H1 (cell line): ENCODE measurements around the gene RPS6KA4. TPM values are rescaled to one million over a fixed set of nuclear protein-coding genes. Genes with fewer than 3 reads are reported as not detected.

Source experiments
- CTCF ChIA-PET: fragments of 300-600 bp; sonication (Branson Sonifier 250); formaldehyde crosslinking; loops from one replicate; lab custom pipeline; 2021; ENCODE audit not compliant: partially characterized antibody; lab: Charles Lee
- POLR2A ChIA-PET: fragments of 300-600 bp; sonication (Branson Sonifier 250); formaldehyde crosslinking; loops from one replicate; lab custom pipeline; 2021; ENCODE audit warnings: inconsistent platforms; ENCODE audit not compliant: partially characterized antibody; lab: Charles Lee
- DNase-seq, 2 experiments: peaks; one replicate each; pipeline versions ENCODE4 v3.0.0 to v3.0.0-alpha.2; 2010 to 2022; ENCODE audit warnings: low spot score in 2 of 2, low read depth in 1 of 2, mixed read lengths in 1 of 2
- FAIRE-seq: peaks from 2 replicates; lab custom pipeline; 2011; peaks lifted over from hg19 to GRCh38; lab: Jason Lieb, UNC
- H2AFZ ChIP-seq: 2 replicates; pipeline ENCODE4 v1.8.1; 2012; ENCODE audit warnings: low read length, inconsistent platforms
- H2AK5ac ChIP-seq: 2 replicates; pipeline ENCODE4 v1.6.1; 2013; ENCODE audit warnings: low read depth, low read length
- H2BK120ac ChIP-seq: replicated peaks from 2 replicates; pipeline ENCODE3; 2013; ENCODE audit warnings: low read depth, low read length, inconsistent platforms
- H2BK12ac ChIP-seq: 2 replicates; pipeline ENCODE4 v1.6.1; 2013; ENCODE audit warnings: low read depth, low read length
- H2BK15ac ChIP-seq: 2 replicates; pipeline ENCODE4 v1.6.1; 2013; ENCODE audit warnings: low read length
- H2BK20ac ChIP-seq: 2 replicates; pipeline ENCODE4 v1.6.1; 2013; ENCODE audit warnings: low read length
- H2BK5ac ChIP-seq: 2 replicates; pipeline ENCODE4 v1.6.1; 2013; ENCODE audit warnings: low read depth, low read length
- H3K14ac ChIP-seq: 2 replicates; pipeline ENCODE4 v1.6.1; 2013; ENCODE audit warnings: inconsistent platforms; ENCODE audit not compliant: insufficient read length
- H3K18ac ChIP-seq: 2 replicates; pipeline ENCODE4 v1.6.1; 2013; ENCODE audit warnings: low read length; ENCODE audit errors: extremely low read depth
- H3K23ac ChIP-seq: 2 replicates; pipeline ENCODE4 v1.6.1; 2013; ENCODE audit warnings: inconsistent platforms; ENCODE audit not compliant: insufficient read length
- H3K23me2 ChIP-seq: 2 replicates; pipeline ENCODE4 v1.6.1; 2013; ENCODE audit warnings: low read depth, low read length
- H3K27ac ChIP-seq: 2 replicates; pipeline ENCODE4 v1.6.1; 2011; ENCODE audit warnings: low read depth, low read length, inconsistent platforms
- H3K27me3 ChIP-seq, 4 experiments: replicated peaks in 1 of 4; 1 replicate in 1 of 4; 2 replicates in 3 of 4; pipeline versions ENCODE4 v1.6.1 to v1.8.1; 2011 to 2013; ENCODE audit warnings: low read length in 3 of 4, mild to moderate bottlenecking in 3 of 4, inconsistent platforms in 2 of 4, mixed read lengths in 2 of 4, moderate library complexity in 1 of 4; ENCODE audit not compliant: control insufficient read depth in 3 of 4, insufficient read depth in 3 of 4; ENCODE audit errors: extremely low read depth in 1 of 4
- H3K36me3 ChIP-seq, 4 experiments: 2 replicates each; pipeline versions ENCODE4 v1.6.1 to v1.8.1; 2011 to 2013; ENCODE audit warnings: mild to moderate bottlenecking in 4 of 4, low read length in 3 of 4, moderate library complexity in 2 of 4, control low read depth in 1 of 4, inconsistent platforms in 1 of 4; ENCODE audit not compliant: insufficient read depth in 4 of 4, control insufficient read depth in 2 of 4
- H3K4ac ChIP-seq: replicated peaks from 2 replicates; pipeline ENCODE3; 2013; ENCODE audit warnings: low read length, low read depth, mixed read lengths, inconsistent platforms; ENCODE audit not compliant: insufficient read length
- H3K4me1 ChIP-seq, 4 experiments: replicated peaks in 1 of 4; 1 replicate in 1 of 4; 2 replicates in 3 of 4; pipeline versions ENCODE4 v1.6.1 to v1.8.1; 2011 to 2013; ENCODE audit warnings: low read length in 3 of 4, inconsistent platforms in 2 of 4, mixed read lengths in 1 of 4; ENCODE audit not compliant: insufficient read depth in 4 of 4, control insufficient read depth in 3 of 4
- H3K4me2 ChIP-seq, 2 experiments: 2 replicates each; pipeline versions ENCODE4 v1.6.1 to v1.8.1; 2011 to 2013; ENCODE audit warnings: low read depth in 2 of 2, low read length in 2 of 2, control low read depth in 1 of 2, inconsistent platforms in 1 of 2, mild to moderate bottlenecking in 1 of 2; ENCODE audit not compliant: insufficient read depth in 1 of 2
- H3K4me3 ChIP-seq, 4 experiments: fragments of 200-600, 300-600 bp in 1 of 4; sonication (generic), shearing (Covaris generic), sonication (Bioruptor Twin) in 1 of 4; 2 replicates each; pipeline versions ENCODE4 v1.5.1 to v1.8.1; 2011 to 2016; ENCODE audit warnings: low read length in 4 of 4, low read depth in 3 of 4, control low read depth in 2 of 4, inconsistent platforms in 2 of 4, mild to moderate bottlenecking in 2 of 4, mixed read lengths in 1 of 4, moderate library complexity in 1 of 4; ENCODE audit not compliant: insufficient read depth in 2 of 4; ENCODE audit errors: extremely low read depth in 1 of 4
- H3K56ac ChIP-seq: replicated peaks from 2 replicates; pipeline ENCODE3; 2013; ENCODE audit warnings: low read depth, mild to moderate bottlenecking, mixed read lengths, low read length, inconsistent platforms; ENCODE audit not compliant: insufficient read length
- H3K79me1 ChIP-seq: 2 replicates; pipeline ENCODE4 v1.6.1; 2013; ENCODE audit warnings: low read depth, low read length, control low read depth
- H3K79me2 ChIP-seq, 2 experiments: 2 replicates each; pipeline versions ENCODE4 v1.6.1 to v1.8.1; 2012 to 2013; ENCODE audit warnings: low read length in 2 of 2, mild to moderate bottlenecking in 2 of 2, inconsistent platforms in 1 of 2; ENCODE audit not compliant: insufficient read depth in 2 of 2, control insufficient read depth in 1 of 2
- H3K9ac ChIP-seq, 4 experiments: replicated peaks in 1 of 4; 1 replicate in 1 of 4; 2 replicates in 3 of 4; pipeline versions ENCODE4 v1.6.1 to v1.8.1; 2011 to 2013; ENCODE audit warnings: low read depth in 3 of 4, low read length in 3 of 4, control low read depth in 2 of 4, mild to moderate bottlenecking in 2 of 4, moderate library complexity in 2 of 4, inconsistent platforms in 1 of 4; ENCODE audit errors: extremely low read depth in 1 of 4
- H3K9me3 ChIP-seq, 2 experiments: 2 replicates each; pipeline versions ENCODE4 v1.6.1 to v1.8.1; 2012 to 2013; ENCODE audit warnings: mild to moderate bottlenecking in 2 of 2, moderate library complexity in 2 of 2, control low read depth in 1 of 2, inconsistent platforms in 1 of 2, low read depth in 1 of 2, low read length in 1 of 2, mixed read lengths in 1 of 2; ENCODE audit not compliant: insufficient read depth in 2 of 2
- H4K20me1 ChIP-seq, 2 experiments: replicated peaks in 1 of 2; 2 replicates each; pipeline versions ENCODE3 to v1.8.1; 2011 to 2013; ENCODE audit warnings: inconsistent platforms in 2 of 2, low read length in 2 of 2, mild to moderate bottlenecking in 1 of 2; ENCODE audit not compliant: insufficient read depth in 2 of 2, control insufficient read depth in 1 of 2
- H4K5ac ChIP-seq: 2 replicates; pipeline ENCODE4 v1.6.1; 2013; ENCODE audit warnings: low read length, low read depth, mixed read lengths, inconsistent platforms; ENCODE audit not compliant: insufficient read length
- H4K8ac ChIP-seq: 2 replicates; pipeline ENCODE4 v1.8.0; 2013; ENCODE audit warnings: mild to moderate bottlenecking, moderate library complexity, low read length, inconsistent platforms; ENCODE audit not compliant: insufficient read depth; ENCODE audit errors: extremely low read depth
- H4K91ac ChIP-seq: replicated peaks from 2 replicates; pipeline ENCODE3; 2013; ENCODE audit warnings: low read length, mixed read lengths, inconsistent platforms; ENCODE audit not compliant: insufficient read length
- KDM1A ChIP-seq: fragments of 200-600, 300-600 bp; sonication (generic); IDR thresholded peaks from 2 replicates; pipeline ENCODE4 v1.7.1; 2016; ENCODE audit warnings: mild to moderate bottlenecking, low read length, borderline replicate concordance
- SP4 ChIP-seq: IDR thresholded peaks from 2 replicates; pipeline ENCODE4 v1.6.1; 2012; ENCODE audit warnings: low read length, inconsistent platforms
- polyA plus RNA-seq, 7 experiments: library from polyadenylated mRNA; depleted of rRNA in 3 of 7; stranded (reverse) in 5 of 7; unstranded in 2 of 7; fragments of >200 nt in 5 of 7; fragments of 200-250 nt in 2 of 7; gene quantifications; 1 replicate in 5 of 7; 2 replicates in 1 of 7; 4 replicates in 1 of 7; pipeline versions ENCODE4 v1.2.1 to v1.2.3, GENCODE V29; 2011 to 2013; ENCODE audit warnings: missing spikeins in 2 of 7, mixed read lengths in 2 of 7
- total RNA-seq: library from RNA; stranded (reverse); fragmentation: NEBNext Ultra II Directional; extraction: Animal tissue kit (Norgen Biotek cat#: 25700); gene quantifications from 2 replicates; pipeline ENCODE4 v1.2.1, GENCODE V29; 2021

The RPS6KA4 gene
- total and polyA plus RNA-seq, 2 of the 8 experiments (the other 6 are each of a cell fraction or from before 2014, with no cell fraction given) = 8.2 to 12.6 TPM

DNA sequence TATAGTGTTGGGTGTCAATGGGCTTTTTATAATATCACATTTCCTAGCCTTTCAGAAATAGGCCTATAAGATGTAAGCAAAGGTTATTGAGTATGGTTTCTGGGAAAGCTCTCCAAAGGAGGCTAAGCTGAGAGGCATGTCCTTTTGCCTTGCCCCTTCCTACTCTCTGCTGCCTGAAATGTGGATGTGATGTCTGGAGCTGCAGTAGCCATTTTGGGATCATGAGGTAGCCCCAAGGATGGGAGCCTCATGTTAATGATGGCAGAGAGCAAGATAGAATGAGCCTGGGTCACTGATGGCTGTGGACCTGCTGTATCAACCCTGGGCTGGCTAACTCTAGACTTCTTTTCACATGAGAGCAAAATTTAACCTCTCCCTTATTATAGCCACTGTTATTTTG lies 29.0 kb downstream of the RPS6KA4 start:
- Histone ChIP-seq H3K27me3 (peaks cover 0 to 2% (median 0%) of the 10 kb centered on the region in 4 experiments; a peak in 1 of 7 replicates), H3K4me2 (no peak overlapping the region), H3K9me3 (no peaks in the 10 kb centered on the region), H2BK5ac (no peak overlapping the region), H3K4ac (no peak overlapping the region), H3K36me3 (no peaks in the 10 kb centered on the region), H3K27ac (no peak overlapping the region), H3K4me1 (peaks cover 0 to 2% (median 0%) of the 10 kb centered on the region in 4 experiments; a peak in 4 of 7 replicates), H2AK5ac (no peak overlapping the region), H2AFZ (no peak overlapping the region), H3K23me2 (no peaks in the 10 kb centered on the region), H3K4me3 (no peak overlapping the region), H2BK12ac (no peak overlapping the region), H3K23ac (no peak overlapping the region), H3K56ac (no peak overlapping the region), H3K18ac (no peak overlapping the region), H3K79me2 (no peaks in the 10 kb centered on the region), H2BK15ac (no peak overlapping the region), H4K91ac (no peak overlapping the region), H2BK20ac (no peak overlapping the region), H3K79me1 (no peaks in the 10 kb centered on the region; the same call in 1 of the 2 replicates), H4K5ac (no peak overlapping the region), H3K14ac (no peak overlapping the region), H3K9ac (no peak overlapping the region), H4K20me1 (no peaks in the 10 kb centered on the region), H2BK120ac (no peak overlapping the region), H4K8ac (no peak overlapping the region)
- ChIA-PET CTCF (interaction anchor here (0.6 to 2.1 kb wide), 8 partner anchors 12 to 111 kb away, joined by 3 to 6 read pairs (median 3); no protein-coding TSS in a partner anchor), POLR2A (no interaction called here)
- TF ChIP-seq SP4 = no peak
- peak; percentile 78; the same call in 1 of the 2 replicates for TF ChIP-seq KDM1A
- DNase-seq = no peak
- no peak for FAIRE-seq
